Fibroblast of skin of left quadriceps (primary cell): Measurements from ENCODE around the gene INTS11.

Experiments used
- DNase-seq, 2 experiments: peaks; one replicate each; pipeline ENCODE4 v3.0.0-alpha.2; 2013; ENCODE audit warnings: low read depth in 2 of 2

INTS11 gene

DNA sequence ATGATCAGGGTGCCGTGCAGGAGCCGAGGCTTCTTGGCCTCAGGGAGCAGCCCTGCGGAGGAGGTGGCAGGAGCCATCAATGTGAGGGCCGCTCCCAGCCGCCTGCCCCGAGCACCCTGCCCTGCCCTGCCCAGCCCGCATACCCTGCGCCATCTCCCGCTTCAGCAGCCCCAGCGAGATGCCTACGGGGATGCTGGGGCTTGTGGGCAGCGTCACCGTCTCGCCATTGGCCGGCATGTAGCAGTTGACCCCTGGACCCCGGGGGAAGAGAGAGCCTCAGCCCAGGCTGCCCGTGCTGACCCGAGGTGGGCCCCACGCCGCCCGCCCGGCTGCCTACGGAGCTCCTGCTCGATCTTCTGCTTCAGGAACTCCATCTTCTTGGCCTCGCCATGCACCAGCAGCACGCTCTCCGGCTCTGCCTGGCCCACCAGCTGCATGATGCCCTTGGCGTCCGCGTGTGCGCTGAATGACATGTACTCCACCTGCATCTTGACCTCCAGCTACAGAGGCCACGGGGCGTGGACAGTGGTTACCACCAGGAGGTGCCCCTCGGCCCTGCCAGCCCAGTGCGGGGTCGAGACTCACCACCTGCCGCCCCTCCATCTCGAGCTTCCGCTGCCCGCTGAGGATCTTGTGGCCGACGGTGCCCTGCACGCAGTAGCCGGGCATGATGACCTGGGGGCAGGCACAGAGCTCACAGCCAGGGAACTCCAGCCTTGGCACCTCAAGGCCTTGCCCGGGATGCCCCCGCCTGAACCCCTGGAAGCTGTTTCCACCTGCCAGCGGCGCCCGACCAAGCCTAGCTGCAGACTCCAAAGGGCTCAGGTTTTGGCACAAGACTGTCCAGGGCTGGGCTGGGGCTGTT lies 11.8 kb downstream of the INTS11 start:
- DNase-seq = no peak

DNA sequence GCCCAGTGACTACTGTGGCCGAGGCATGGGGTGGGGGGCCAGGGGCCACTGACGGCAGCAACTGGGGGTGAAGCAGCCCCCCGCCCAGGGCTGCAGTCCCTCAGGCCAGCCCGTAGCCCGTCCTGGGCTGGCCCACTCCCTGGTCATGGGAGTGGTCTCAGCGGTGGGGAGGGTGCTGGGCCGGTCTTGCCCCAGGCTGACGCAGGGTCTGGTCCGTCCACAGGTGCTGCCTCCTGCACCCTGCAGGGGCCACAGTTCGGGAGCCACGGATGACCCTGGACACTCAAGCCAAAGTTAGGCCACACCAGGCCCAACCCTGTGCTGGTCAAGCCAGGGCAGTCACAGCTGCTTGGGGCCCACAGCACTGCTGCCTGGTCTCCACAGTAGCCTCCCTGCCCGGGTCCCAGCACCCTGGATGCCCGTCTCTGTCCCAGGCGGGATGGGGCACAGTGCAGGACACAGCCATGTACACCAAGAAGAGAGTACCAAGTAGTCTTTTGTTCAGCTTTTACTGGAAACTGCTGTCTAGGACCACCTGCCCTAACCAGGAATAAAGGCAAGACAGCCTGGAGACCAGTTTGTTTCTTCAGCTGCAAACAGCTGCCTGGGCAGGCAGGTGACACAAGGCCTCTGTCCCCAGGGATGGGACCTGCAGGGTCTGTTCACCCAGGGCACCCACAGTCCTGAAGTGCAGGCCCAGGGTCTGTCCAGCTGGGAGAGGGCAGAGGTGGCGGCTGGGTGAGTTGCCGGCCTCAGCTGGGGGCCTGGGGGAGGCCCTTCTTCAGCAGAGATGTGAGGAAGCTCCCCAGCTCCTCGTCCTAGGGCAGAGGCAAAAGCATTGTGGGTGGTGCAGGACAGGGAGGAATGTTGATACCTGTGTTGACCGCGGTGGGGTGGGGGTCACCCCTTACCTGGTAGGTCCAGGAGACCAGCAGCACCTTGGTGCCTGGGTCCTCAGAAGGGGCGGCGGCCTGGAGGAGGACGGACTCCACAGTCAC lies 13.1 kb downstream of the INTS11 start:
- DNase-seq = no peak

DNA sequence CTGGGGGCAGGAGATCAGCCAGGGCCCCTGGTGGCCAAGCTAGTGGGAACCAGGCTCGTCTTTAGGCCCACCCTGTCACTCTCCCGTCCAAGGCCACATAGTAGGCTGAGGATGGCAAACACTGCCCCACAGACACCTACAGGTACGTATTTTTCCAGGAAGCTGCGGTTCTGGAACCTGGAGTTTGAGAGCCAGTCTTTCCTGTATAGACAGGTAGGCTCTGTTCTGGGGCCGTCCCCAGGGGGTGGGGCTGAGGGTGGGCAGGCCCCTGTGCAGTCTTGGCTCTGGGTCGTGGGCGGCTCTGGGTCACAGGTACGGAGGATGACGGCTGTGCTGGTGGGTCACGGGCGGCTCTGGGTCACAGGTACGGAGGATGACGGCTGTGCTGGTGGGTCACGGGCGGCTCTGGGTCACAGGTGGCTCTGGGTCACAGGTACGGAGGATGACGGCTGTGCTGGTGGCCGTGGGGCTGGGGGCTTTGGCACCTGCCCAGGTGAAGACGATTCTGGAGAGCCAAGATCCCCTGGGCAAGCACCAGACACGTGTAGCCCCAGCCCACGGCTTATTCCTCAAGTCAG lies 13.9 kb downstream of the INTS11 start:
- DNase-seq = no peak

DNA sequence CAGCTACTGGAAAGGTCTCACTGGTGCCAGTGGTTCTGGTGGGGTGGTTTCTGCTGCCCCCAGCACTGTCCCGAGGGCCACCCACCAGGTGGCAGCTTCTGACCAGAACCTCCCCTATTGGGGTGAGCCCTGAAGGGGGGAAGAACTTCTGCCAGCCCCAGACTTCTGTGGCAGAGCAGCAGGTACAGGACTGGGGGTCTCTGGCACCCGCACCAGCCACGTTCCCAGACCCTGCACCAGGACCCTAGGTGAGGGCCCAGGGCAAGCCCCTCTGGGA lies 14.4 kb downstream of the INTS11 start:
- DNase-seq = no peak

DNA sequence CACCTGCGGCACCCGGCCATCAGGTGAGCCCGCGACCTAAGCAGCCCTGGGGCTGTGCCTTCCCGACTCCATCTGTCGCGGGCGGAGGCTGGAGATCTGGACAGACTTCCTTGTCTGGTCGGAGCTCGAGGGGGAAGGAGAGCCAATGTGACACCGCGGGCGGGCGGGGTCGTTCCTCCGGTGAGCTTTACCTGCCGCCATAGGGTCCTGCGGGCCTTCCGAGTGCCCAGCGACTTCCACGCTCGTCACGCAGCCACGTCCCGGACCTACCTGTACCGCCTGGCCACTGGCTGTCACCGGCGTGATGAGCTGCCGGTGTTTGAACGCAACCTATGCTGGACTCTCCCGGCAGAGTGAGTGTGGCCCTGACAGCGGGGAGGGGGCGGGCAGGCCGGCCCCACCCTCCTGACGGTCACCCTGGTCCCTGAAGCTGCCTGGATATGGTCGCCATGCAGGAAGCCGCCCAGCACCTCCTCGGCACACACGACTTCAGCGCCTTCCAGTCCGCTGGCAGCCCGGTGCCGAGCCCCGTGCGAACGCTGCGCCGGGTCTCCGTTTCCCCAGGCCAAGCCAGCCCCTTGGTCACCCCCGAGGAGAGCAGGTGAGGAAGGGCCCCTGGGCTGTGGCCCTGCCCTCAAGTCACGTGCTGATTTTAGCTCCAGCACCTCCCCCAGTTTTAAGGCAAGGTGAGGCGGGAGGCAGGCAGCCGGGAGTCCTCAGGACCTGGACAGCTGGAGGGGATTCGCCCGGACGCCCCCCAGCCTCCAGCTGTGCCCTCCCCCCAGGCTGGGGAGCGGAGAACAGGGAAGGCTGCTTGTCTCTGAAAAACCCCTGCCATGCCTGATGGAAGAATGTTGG lies 15.0 kb downstream of the INTS11 start:
- DNase-seq = no peak

DNA sequence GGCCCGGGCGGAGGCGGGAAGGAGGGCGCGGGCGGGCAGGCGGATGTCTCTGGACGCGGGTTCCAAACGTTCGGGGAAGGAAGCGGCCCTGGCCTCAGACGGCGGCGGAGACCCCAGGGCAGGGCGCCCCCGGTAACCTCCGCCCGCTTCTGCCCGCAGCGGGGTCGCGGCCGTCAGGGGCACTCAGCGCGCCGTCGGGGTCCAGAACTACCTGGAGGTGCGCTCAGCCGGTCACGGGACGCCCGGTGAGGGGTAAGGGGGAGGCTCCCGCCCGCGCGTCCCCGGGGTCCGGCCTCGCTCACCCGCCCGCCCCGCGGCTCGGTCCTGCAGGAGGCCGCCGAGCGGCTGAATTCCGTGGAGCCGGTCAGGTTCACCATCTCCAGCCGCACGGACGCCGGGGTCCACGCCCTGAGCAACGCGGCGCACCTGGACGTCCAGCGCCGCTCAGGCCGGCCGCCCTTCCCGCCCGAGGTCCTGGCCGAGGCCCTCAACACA lies 15.7 kb downstream of the INTS11 start:
- no peak for DNase-seq

DNA sequence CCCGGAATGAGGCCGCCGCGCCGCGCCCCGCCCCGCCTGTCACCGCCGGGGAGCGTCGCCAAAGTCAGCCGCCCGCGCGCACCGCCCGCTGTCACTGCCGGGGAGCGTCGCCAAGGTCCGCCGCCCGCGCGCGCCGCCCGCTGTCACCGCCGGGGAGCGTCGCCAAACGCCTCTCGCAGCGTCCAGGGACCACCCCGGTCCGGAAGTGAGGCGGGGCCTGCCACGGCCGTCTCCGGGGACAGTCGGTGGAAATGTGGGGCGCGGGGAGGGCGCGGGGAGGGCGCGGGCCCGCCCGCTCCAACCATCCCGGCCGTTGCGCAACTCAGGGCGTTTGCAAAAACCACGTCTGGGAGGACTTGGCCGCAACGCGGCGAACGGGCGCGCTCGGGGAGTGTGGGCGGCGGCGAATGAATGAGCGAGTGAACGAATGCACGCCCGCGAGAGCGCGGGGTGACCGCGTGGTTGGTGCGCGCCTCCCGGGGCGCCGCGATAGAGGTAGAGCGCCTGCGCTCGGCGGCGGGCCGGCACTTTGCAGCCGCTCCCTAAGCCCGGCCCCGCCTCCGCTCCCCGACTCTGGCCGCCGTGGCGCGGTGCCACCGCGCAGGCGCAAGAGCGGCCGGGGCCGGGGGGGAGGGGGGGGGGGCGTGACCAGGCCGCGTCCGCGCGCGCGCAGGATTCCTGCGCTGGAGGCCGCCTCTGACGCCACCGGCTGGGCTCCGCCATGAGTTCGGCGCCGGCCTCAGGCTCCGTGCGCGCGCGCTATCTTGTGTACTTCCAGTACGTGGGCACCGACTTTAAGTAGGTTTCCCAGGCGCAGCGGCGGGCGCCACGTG lies 16.3 kb downstream of the INTS11 start, which contains the start of the genes ACAP3 and PUSL1:
ACAP3 (minus strand) TSS at position 8 of the 833 bp plus-strand sequence. CDS start 115 bp downstream, outside the sequence.
PUSL1 (plus strand) TSS at position 675 of the 833 bp plus-strand sequence; CDS start at position 722, 47 bp downstream.
- DNase-seq = peak; percentile 86

DNA sequence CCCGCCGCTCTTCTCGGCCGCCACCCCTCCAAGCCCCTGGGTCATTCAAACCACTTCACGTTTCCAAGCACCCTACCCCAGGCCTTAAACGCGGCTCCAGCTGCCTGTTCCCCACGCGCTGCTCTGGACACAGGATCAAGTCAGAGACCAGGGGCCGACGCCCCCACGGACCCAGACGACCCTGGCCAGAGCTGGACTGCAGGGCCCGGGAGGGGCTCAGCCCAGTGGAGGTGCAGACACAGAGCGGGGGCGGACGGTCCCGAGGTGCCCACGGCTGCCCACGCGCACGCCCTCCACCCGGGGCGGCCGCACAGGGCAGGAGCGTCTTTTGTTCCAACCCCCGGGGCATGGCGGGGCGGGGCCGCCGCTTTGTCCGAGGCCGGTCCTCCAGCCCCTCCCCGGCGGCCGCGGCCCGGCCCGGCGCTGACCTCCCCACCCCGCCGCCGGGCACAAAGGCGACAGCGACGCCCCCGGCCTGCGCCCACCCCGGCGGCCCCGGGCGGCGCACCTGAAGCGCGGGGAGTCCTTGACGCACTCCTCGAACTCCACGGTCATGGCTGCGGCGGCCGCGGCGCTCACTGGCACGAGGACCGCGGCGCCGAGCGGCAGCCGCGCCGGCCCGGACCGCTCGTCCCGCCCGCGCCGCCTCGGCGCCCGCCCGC lies 17.1 kb downstream of the INTS11 start:
- no peak for DNase-seq

DNA sequence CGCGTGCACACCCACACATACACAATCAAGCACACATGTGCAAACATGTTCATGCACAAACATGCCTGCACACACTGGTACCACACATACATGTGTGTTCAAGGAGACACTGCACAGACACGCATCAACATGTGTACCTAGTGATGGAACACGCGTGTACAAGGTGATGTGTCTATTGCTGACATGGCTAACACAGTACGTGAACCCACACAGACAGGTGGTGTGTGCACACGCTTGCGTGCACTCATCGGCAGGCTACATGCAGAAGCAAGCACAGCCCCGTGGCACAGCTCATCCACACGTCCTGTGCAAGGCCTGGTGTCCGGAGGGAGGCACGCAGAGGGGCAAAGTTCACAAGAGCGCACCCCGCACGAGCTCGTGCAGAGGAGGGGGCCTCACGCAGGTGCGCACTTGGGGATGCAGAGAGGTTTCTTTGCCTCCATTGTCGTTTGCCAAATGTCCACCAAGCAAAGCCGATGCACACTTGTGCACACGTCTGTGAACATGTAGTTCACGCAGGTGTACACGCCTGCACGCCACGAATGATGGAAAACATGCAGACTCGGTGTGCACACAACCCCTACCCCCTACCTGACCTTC lies 17.7 kb downstream of the INTS11 start:
- DNase-seq = no peak

DNA sequence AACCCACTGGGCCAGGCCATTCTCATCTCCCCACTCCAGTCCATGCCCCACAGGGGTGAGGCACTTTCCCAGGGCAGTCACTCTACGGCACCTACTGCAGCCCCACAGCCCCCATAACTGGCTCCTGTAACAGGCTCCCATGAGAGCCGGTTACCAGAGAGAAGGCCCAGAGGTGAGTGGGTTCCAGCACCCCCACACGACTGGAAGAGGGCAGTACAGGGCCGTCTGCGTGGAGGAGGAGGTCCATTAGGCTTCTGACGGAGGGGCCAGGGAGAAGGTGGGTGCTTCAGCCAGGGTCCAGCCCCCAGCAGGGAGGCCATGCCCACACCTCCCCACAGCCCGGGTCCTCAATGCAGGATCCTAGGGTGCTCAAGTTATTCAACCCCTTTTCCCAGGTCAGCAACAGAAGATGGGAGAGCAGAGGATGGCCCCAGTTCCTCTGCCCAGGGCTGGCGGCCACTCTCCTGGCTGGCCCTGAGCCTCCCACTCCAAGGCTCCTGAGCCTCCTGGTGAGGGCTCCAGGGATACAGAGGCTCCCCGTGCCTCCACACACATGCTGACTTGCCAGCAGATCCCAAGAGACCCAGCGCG lies 18.3 kb downstream of the INTS11 start:
- DNase-seq = no peak

DNA sequence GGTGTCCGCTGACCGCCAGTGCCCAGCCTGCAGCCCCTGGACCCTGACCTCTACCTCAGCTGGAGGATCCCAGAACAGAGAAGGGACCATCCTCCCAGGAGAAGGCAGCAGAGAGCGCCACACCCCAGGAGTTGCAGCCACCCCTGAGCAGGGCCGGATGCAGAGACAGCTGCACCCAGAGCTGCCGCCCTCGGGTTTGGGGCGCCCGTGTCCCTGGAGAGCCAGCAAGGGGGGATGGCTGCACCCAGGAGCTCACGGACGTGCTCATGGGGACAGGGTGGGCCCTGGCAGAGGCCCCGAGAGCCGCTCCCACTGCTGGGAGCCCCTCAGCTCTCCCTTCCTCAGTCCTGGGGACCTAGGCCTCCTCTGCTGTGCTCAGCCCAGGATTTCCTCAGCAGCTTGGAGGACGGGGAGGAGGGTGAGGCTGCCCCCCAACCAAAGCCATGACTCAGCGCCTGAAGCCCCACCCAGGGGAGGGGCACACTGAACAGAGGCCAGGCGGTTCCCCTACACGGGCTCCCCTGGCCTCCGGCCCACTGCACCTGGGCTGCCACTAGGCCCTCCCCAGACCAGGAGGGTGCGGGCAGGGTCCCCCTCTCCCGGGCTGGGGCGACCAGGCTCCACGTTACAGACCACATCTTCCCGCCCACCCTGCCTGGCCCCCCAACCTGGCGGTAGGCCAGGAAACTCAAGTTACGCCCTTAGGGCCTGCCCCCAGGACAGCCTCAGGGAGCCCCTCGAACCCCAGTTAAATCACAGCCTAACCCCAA lies 19.0 kb downstream of the INTS11 start:
- DNase-seq = peak; percentile 49 to 54

DNA sequence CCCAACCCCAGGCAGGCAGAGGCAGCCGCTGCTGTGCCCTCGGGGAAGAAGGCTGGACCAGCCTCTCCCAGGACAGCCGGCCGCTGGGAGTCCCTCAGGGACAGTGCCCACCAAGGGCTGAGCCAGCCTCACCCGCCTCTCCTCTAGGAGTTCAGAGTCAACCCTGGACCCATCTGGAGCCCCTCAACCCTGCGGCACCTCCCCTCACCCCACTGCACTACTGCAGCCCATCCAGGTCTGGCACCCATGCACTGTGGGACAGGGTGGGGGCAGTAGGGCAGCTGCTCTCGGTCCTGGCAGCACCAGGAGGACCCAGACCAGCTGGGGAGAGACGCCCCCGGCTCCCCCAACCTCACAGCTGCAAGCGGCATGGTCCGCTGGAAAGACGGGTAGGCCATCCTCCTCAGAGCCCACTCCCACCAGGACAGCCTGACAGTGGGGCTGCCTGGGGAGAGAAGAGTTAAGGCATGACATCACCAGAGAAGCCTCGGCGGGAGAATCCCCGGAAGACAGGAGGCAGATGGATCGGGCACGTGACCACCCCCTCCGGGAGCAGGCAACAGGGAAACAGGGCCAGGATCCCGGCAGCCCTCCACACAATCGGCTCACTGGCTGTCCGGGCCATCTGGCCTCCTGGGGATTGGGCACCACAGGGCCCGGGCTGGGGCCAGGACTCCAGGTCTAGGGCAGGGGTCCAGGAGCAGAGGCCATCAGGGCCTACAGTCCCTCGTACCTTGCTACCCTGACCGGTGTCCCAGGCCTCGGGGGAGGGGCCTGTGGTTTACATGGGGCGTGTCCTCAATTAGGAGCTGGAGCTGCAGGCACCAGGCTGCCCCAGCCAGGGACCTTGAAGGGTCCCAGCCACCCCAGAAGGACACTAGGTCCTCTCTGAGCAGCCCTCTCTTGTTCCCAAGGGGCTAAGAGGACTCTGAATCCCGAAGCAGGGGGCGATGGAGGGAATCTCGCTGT lies 19.8 kb downstream of the INTS11 start:
- peak; percentile 53 to 60 for DNase-seq

DNA sequence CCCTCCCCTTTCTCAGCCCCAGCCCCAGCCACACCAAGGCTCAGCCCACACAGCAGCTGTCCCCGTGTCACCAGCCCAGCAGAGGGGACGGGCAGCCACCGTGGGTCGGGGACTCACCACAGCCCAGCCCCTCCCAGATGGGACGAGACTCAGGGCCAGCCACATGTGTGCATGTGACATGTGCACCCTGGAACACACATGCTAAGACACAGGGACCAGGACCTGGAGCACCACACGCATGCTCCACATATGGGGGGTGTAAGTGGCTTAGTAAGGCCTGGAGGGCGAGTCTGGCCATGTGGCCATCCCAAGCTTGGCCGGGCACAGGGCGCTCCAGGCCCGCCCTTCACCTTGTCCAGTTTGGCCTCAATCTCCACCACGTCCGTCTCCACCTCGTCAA lies 20.7 kb downstream of the INTS11 start:
- DNase-seq = no peak

DNA sequence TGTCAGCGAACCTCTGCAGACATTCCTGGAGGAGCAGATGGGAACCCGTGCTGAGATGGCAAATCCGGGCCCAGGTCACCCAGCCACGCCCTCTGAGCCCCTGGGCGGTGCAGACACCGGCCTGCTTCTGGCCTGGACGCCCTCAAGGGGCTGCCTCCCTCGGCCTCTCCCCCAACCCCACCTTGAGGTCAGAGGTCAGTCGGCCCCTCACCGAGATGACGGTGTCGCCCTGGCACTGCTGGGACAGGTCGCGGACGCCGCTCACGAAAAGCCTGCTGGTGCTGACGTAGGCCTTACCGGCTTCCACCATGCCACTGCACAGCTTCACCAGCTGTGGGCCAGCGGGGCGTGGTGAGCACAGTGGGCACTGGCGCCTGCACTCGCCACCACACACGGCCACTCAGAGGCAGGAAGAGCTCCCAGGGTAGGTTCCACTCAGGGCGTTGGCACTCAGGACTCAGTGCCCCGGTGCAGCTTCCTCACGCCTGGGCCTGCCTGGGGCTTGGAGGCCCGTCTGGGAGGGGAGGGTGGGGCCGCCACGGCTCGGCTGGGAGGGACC lies 21.4 kb downstream of the INTS11 start:
- DNase-seq = no peak

DNA sequence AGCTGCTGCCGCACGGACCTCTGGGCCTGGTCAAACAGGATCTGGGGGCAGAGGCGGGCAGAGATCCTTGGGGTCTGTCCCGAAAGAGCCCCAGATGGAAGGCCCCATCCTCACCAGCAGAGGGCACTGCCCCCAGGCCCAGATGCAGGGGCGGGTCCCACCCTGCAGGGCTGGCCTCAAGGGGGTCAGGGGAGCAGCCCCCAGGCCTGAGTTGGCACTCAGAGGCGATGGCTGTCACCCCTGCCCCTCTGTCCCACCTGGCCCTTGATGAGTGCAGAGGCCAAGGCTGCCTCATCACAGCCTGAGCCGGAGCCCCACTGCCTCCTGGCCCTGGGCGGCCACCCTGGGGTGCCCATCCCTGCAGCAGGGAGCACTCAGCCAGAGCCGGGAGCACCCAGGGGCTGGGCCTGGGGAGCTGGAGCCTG lies 22.4 kb downstream of the INTS11 start:
- no peak for DNase-seq

DNA sequence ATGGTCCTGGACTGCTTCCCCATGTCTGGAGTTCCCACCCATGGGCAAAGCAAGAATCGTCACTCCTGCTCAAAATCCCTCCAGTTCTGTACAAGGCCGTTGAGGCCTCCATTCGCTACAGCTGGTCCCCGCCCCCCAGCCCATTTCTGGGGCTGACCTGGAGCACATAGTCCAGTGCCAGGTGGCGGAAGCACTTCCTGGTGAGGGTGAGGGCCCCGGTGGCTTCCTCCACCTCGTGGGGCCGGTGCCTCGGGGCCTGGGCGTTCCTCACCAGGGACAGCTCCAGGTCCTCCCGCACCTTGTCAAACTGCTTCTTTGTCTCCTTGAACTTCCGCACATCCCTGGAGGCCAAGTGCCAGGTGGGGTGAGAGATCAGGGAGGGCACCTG lies 24.1 kb downstream of the INTS11 start:
- no peak for DNase-seq
